Kidney (tissue), 14 donors: ENCODE measurements around the gene STAT5B. TPM values are rescaled to one million over a fixed set of nuclear protein-coding genes. Genes with fewer than 3 reads are reported as not detected.

Source experiments
- DNase-seq, 5 donors: peaks; one replicate each; pipeline ENCODE4 v3.0.0-alpha.2; 2013 to 2020
- FAIRE-seq: peaks from 2 replicates; lab custom pipeline; 2012; peaks lifted over from hg19 to GRCh38; lab: Jason Lieb, UNC
- H3K27ac ChIP-seq, 2 donors: one replicate each; pipeline ENCODE4 v1.7.0; 2013; ENCODE audit warnings: low read depth in 2 of 2, low read length in 2 of 2, inconsistent platforms in 1 of 2
- H3K27me3 ChIP-seq: one replicate; pipeline ENCODE4 v1.7.1; 2013; ENCODE audit warnings: low read length, inconsistent platforms; ENCODE audit not compliant: control insufficient read depth, insufficient read depth
- H3K36me3 ChIP-seq, 3 donors: one replicate each; pipeline versions ENCODE4 v1.7.0 to v1.7.1; 2013; ENCODE audit warnings: low read length in 3 of 3, control low read depth in 1 of 3, inconsistent platforms in 1 of 3; ENCODE audit not compliant: insufficient read depth in 3 of 3, control insufficient read depth in 2 of 3
- H3K4me1 ChIP-seq, 3 donors: one replicate each; pipeline versions ENCODE4 v1.7.0 to v1.7.1; 2013; ENCODE audit warnings: low read length in 3 of 3, inconsistent platforms in 1 of 3, low read depth in 1 of 3; ENCODE audit not compliant: control insufficient read depth in 2 of 3, insufficient read depth in 2 of 3
- H3K4me3 ChIP-seq, 3 donors: one replicate each; pipeline versions ENCODE4 v1.7.0 to v1.8.1; 2013; ENCODE audit warnings: low read length in 3 of 3, control low read depth in 1 of 3, inconsistent platforms in 1 of 3
- H3K9ac ChIP-seq, 3 donors: one replicate each; pipeline versions ENCODE4 v1.7.0 to v1.7.1; 2013; ENCODE audit warnings: low read length in 3 of 3, control low read depth in 1 of 3, inconsistent platforms in 1 of 3
- H3K9me3 ChIP-seq, 3 donors: one replicate each; pipeline versions ENCODE4 v1.7.0 to v1.7.1; 2013; ENCODE audit warnings: low read length in 3 of 3, control low read depth in 1 of 3, inconsistent platforms in 1 of 3; ENCODE audit not compliant: control insufficient read depth in 2 of 3, insufficient read depth in 1 of 3
- CTCF ChIP-seq: IDR thresholded peaks from 3 replicates; pipeline ENCODE4 v1.5.1; 2012; ENCODE audit warnings: mild to moderate bottlenecking, moderate library complexity, borderline replicate concordance; ENCODE audit not compliant: insufficient read depth; ENCODE audit errors: extremely low read depth
- intact Hi-C: fragments of 100-400 bp; cut with DNase I; formaldehyde crosslinking; loops from one replicate; pipeline ENCODE4 v1.11.1; 2022
- polyA plus RNA-seq: library from polyadenylated mRNA; stranded (reverse); fragments of 350-450 nt; fragmentation: Illumina TruSeq; extraction: RNeasy Lipid Tissue Mini Kit (QIAGEN cat#74804); gene quantifications from one replicate; pipeline ENCODE4 v1.2.3, GENCODE V29; 2014; ENCODE audit warnings: low read depth, low replicate concordance; ENCODE audit not compliant: insufficient read depth
- total RNA-seq: library from RNA; stranded (reverse); fragmentation: NEBNext Ultra II Directional; extraction: Animal tissue kit (Norgen Biotek cat#: 25700); gene quantifications from one replicate; pipeline ENCODE4 v1.2.1, GENCODE V29; 2021
- donor health status: control.
- donor health status: control.
- donor health status: control.
- donor health status: control.
- donor health status: control.
- donor health status: DM: yes; HTN: yes; CAD: no.
- donor health status: Normal renal cell carcinoma (clear cell type).

STAT5B gene
- total and polyA plus RNA-seq, 2 donors from 2014 or later, result 20.4 to 68.0 TPM

- FAIRE-seq, result no peak
- intact Hi-C loops, result no loop called here
- peaks cover 0 to 3% (median 0%) of the 10 kb centered on the region in 3 donors for H3K4me1 ChIP-seq
These were observed 39.4 kb downstream of the STAT5B start for GRCh38 chr17:42236760-42237159.

GRCh38 chr17:42233994-42234393 lies 42.2 kb downstream of the STAT5B start:
- Histone ChIP-seq H3K9ac (no peak overlapping the region), H3K9me3 (no peaks in the 10 kb centered on the region), H3K36me3 (no peaks in the 10 kb centered on the region), H3K4me1 (peaks cover 0 to 3% (median 0%) of the 10 kb centered on the region in 3 donors), H3K27me3 (no peaks in the 10 kb centered on the region), H3K27ac (no peak overlapping the region), H3K4me3 (no peak overlapping the region)
- TF ChIP-seq CTCF, result no peak
- DNase-seq, result no peak
- FAIRE-seq, result no peak
- intact Hi-C loops, result no loop called here

More at GRCh38 chr17:42236760-42237159, 39.4 kb downstream of the STAT5B start:
- no peaks in the 10 kb centered on the region for H3K9me3 ChIP-seq
- H3K27me3 ChIP-seq, result no peaks in the 10 kb centered on the region
- no peaks in the 10 kb centered on the region for H3K36me3 ChIP-seq
- peak in 2 of 5 donors; percentile 13 to 20 for DNase-seq
- no peak overlapping the region for H3K9ac ChIP-seq
- TF ChIP-seq CTCF, result no peak
- no peak overlapping the region for H3K4me3 ChIP-seq
- H3K27ac ChIP-seq, result no peak overlapping the region

GRCh38 chr17:42233156-42233555 lies 43.0 kb downstream of the STAT5B start:
- H3K27ac ChIP-seq, result no peak overlapping the region
- H3K27me3 ChIP-seq, result no peaks in the 10 kb centered on the region
- no peak overlapping the region for H3K9ac ChIP-seq
- intact Hi-C loops, result no loop called here
- H3K36me3 ChIP-seq, result no peaks in the 10 kb centered on the region
- FAIRE-seq (no peak), DNase-seq (no peak)
- no peak for TF ChIP-seq CTCF
- H3K9me3 ChIP-seq, result no peaks in the 10 kb centered on the region
- H3K4me1 ChIP-seq, result peaks cover 0 to 3% (median 0%) of the 10 kb centered on the region in 3 donors
- no peak overlapping the region for H3K4me3 ChIP-seq

GRCh38 chr17:42230225-42230624 lies 46.0 kb downstream of the STAT5B start:
- Histone ChIP-seq H3K4me3 (no peak overlapping the region), H3K9me3 (no peaks in the 10 kb centered on the region), H3K36me3 (no peaks in the 10 kb centered on the region), H3K27me3 (no peaks in the 10 kb centered on the region), H3K4me1 (peaks cover 0 to 3% (median 0%) of the 10 kb centered on the region in 3 donors), H3K9ac (no peak overlapping the region), H3K27ac (no peak overlapping the region)
- FAIRE-seq, result no peak
- no peak for TF ChIP-seq CTCF
- peak in 3 of 5 donors; percentile 12 to 18 (median 14) for DNase-seq
- intact Hi-C loops, result no loop called here
